Measurements from ENCODE around the gene NLRC3.
"Not testable (repeated sequence)": the region's sequence is repeated elsewhere in the genome, so short reads cannot be mapped to it uniquely, and the experiment has no call there.

The NLRC3 gene

DNA sequence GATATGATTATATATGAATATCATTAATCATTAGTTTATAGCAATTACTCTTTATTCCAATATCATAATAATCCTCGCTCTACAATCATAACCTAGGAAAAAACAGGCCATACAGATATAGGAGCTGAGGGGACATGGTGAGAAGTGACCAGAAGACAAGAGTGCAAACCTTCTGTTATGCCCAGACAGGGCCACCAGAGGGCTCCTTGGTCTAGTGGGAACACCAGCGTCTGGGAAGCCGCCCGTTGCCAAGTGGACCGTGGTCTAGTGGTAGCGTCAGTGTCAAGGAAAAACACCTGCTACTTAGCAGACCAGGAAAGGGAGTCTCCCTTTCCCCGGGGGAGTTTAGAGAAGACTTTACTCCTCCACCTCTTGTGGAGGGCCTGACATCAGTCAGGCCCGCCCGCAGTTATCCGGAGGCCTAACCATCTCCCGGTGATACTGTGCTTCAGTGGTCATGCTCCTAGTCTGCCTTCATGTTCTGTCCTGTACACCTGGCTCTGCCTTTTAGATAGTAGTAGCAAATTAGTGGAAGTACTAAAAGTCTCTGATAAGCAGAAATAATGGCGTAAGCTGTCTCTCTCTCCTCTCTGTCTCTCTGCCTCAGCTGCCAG, 49.9 kb downstream of the NLRC3 start:
- not testable (repeated sequence) for H3K27me3 ChIP-seq (ENCODE audit: insufficient read depth, low read length, poor library complexity); H4K8ac ChIP-seq (ENCODE audit: low read depth, low read length); H3K4ac ChIP-seq (ENCODE audit: low read depth, low read length); H2BK120ac ChIP-seq (ENCODE audit: low read depth, low read length); H3K4me1 ChIP-seq (ENCODE audit: control insufficient read depth, low read depth, low read length); H3K79me2 ChIP-seq (ENCODE audit: control insufficient read depth, insufficient read depth, low read length); H3K56ac ChIP-seq (ENCODE audit: low read length); H2AK5ac ChIP-seq (ENCODE audit: low read length); H3K4me2 ChIP-seq (ENCODE audit: low read length); H4K5ac ChIP-seq (ENCODE audit: low read length); H3K23ac ChIP-seq (ENCODE audit: low read length); H3K18ac ChIP-seq (ENCODE audit: low read length); H3K9ac ChIP-seq (ENCODE audit: low read length); H2BK15ac ChIP-seq (replicated peaks; ENCODE audit: low read depth); H3K79me1 ChIP-seq (ENCODE audit: low read length); H2BK5ac ChIP-seq (ENCODE audit: low read length); H3K36me3 ChIP-seq (ENCODE audit: control insufficient read depth, insufficient read depth, low read length); H3K4me3 ChIP-seq (ENCODE audit: low read length); H3K27ac ChIP-seq (ENCODE audit: low read depth, low read length)
- no CpG with 5 or more reads among the region's 12 CpGs for WGBS (ENCODE audit: extremely low coverage, insufficient coverage, low lambda C conversion rate)
- peak; percentile 62 for DNase-seq

DNA sequence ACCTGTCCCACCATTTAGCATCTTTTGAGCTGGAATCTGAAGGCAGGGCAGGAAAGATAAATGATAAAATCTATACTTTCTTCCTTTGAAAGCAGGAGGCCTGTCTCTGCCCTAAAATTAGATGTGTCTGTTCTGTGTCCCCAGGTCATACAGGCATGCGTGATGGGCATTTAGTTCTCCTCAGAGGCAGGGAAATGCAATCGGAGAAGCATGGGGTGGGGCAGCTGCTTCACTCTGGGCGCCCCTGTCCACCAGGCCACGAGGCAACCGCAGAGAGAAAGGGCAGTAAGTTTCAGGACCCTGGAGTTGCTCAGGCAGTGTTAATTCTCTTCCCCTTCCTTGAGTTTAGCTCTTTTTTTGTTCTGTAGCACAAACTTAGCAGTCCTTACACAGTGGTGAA, 51.3 kb downstream of the NLRC3 start:
- no peak overlapping the region for H2BK5ac ChIP-seq (ENCODE audit: low read length)
- no peaks in the 10 kb centered on the region for H3K79me1 ChIP-seq (ENCODE audit: low read length)
- no peak overlapping the region for H2BK15ac ChIP-seq (replicated peaks; ENCODE audit: low read depth)
- H3K18ac ChIP-seq (ENCODE audit: low read length): no peak overlapping the region
- H4K8ac ChIP-seq (ENCODE audit: low read depth, low read length): no peak overlapping the region
- H3K27ac ChIP-seq (ENCODE audit: low read depth, low read length): no peak overlapping the region
- H2BK120ac ChIP-seq (ENCODE audit: low read depth, low read length): no peak overlapping the region
- H3K4ac ChIP-seq (ENCODE audit: low read depth, low read length): no peak overlapping the region
- H2AK5ac ChIP-seq (ENCODE audit: low read length): no peak overlapping the region
- no peak overlapping the region for H3K56ac ChIP-seq (ENCODE audit: low read length)
- no peaks in the 10 kb centered on the region for H3K27me3 ChIP-seq (ENCODE audit: insufficient read depth, low read length, poor library complexity)
- no CpG with 5 or more reads among the region's 5 CpGs for WGBS (ENCODE audit: extremely low coverage, insufficient coverage, low lambda C conversion rate)
- no peak overlapping the region for H4K5ac ChIP-seq (ENCODE audit: low read length)
- peaks cover 6% of the 10 kb centered on the region for H3K36me3 ChIP-seq (ENCODE audit: control insufficient read depth, insufficient read depth, low read length)
- no peaks in the 10 kb centered on the region for H3K4me1 ChIP-seq (ENCODE audit: control insufficient read depth, low read depth, low read length)
- no peak overlapping the region for H3K4me2 ChIP-seq (ENCODE audit: low read length)
- DNase-seq: no peak
- no peak overlapping the region for H3K4me3 ChIP-seq (ENCODE audit: low read length)
- no peaks in the 10 kb centered on the region for H3K79me2 ChIP-seq (ENCODE audit: control insufficient read depth, insufficient read depth, low read length)
- no peak overlapping the region for H3K9ac ChIP-seq (ENCODE audit: low read length)
- H3K23ac ChIP-seq (ENCODE audit: low read length): no peak overlapping the region

GRCh38 chr16:3523281-3523680, 53.9 kb downstream of the NLRC3 start:
- no peaks in the 10 kb centered on the region for H3K79me1 ChIP-seq (ENCODE audit: low read length)
- H3K9ac ChIP-seq (ENCODE audit: low read length): no peak overlapping the region
- H3K36me3 ChIP-seq (ENCODE audit: control insufficient read depth, insufficient read depth, low read length): peaks cover 2% of the 10 kb centered on the region
- H2AK5ac ChIP-seq (ENCODE audit: low read length): no peak overlapping the region
- no peak overlapping the region for H3K27ac ChIP-seq (ENCODE audit: low read depth, low read length)
- DNase-seq: no peak
- no peak overlapping the region for H4K5ac ChIP-seq (ENCODE audit: low read length)
- no peak overlapping the region for H3K23ac ChIP-seq (ENCODE audit: low read length)
- WGBS (ENCODE audit: extremely low coverage, insufficient coverage, low lambda C conversion rate): no CpG with 5 or more reads among the region's 3 CpGs
- no peak overlapping the region for H3K56ac ChIP-seq (ENCODE audit: low read length)
- no peaks in the 10 kb centered on the region for H3K79me2 ChIP-seq (ENCODE audit: control insufficient read depth, insufficient read depth, low read length)
- H3K27me3 ChIP-seq (ENCODE audit: insufficient read depth, low read length, poor library complexity): no peaks in the 10 kb centered on the region
- H2BK5ac ChIP-seq (ENCODE audit: low read length): no peak overlapping the region
- no peak overlapping the region for H3K4me3 ChIP-seq (ENCODE audit: low read length)
- H2BK120ac ChIP-seq (ENCODE audit: low read depth, low read length): no peak overlapping the region
- H4K8ac ChIP-seq (ENCODE audit: low read depth, low read length): no peak overlapping the region
- no peak overlapping the region for H2BK15ac ChIP-seq (replicated peaks; ENCODE audit: low read depth)
- no peaks in the 10 kb centered on the region for H3K4me1 ChIP-seq (ENCODE audit: control insufficient read depth, low read depth, low read length)
- no peak overlapping the region for H3K4me2 ChIP-seq (ENCODE audit: low read length)
- H3K4ac ChIP-seq (ENCODE audit: low read depth, low read length): no peak overlapping the region
- no peak overlapping the region for H3K18ac ChIP-seq (ENCODE audit: low read length)

DNA sequence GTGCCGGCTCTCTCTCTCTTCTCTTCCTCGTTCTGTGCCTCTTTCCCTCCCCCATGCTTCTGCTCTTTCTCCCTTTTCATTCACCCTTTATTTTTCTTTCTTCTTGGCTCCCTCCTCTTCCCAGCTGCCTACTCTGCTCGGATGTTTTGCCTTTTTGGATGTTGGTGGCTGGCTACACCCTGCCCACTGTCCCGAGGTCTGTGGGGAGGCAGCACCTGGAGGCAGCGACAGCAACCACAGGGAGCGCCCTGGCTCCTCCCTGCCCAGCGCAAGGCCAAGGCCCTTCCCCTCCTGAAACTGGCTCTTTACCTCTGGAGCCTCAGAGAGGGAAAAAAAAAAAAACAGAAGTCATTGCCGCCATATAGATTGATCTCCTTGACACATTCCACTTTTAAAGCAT, 56.4 kb downstream of the NLRC3 start:
- Histone ChIP-seq H2AK5ac (ENCODE audit: low read length) (no peak overlapping the region), H3K79me2 (ENCODE audit: control insufficient read depth, insufficient read depth, low read length) (no peaks in the 10 kb centered on the region), H4K5ac (ENCODE audit: low read length) (no peak overlapping the region), H3K23ac (ENCODE audit: low read length) (no peak overlapping the region), H3K27me3 (ENCODE audit: insufficient read depth, low read length, poor library complexity) (no peaks in the 10 kb centered on the region), H2BK15ac (replicated peaks; ENCODE audit: low read depth) (no peak overlapping the region), H4K8ac (ENCODE audit: low read depth, low read length) (no peak overlapping the region), H3K56ac (ENCODE audit: low read length) (no peak overlapping the region), H3K4me3 (ENCODE audit: low read length) (no peak overlapping the region), H3K4me1 (ENCODE audit: control insufficient read depth, low read depth, low read length) (no peaks in the 10 kb centered on the region), H3K18ac (ENCODE audit: low read length) (no peak overlapping the region), H3K4ac (ENCODE audit: low read depth, low read length) (no peak overlapping the region), H2BK120ac (ENCODE audit: low read depth, low read length) (no peak overlapping the region), H3K9ac (ENCODE audit: low read length) (no peak overlapping the region), H3K27ac (ENCODE audit: low read depth, low read length) (no peak overlapping the region), H2BK5ac (ENCODE audit: low read length) (no peak overlapping the region), H3K4me2 (ENCODE audit: low read length) (no peak overlapping the region), H3K36me3 (ENCODE audit: control insufficient read depth, insufficient read depth, low read length) (peaks cover 2% of the 10 kb centered on the region), H3K79me1 (ENCODE audit: low read length) (no peaks in the 10 kb centered on the region)
- DNase-seq: peak; percentile 53
- no CpG with 5 or more reads among the region's 8 CpGs for WGBS (ENCODE audit: extremely low coverage, insufficient coverage, low lambda C conversion rate)

DNA sequence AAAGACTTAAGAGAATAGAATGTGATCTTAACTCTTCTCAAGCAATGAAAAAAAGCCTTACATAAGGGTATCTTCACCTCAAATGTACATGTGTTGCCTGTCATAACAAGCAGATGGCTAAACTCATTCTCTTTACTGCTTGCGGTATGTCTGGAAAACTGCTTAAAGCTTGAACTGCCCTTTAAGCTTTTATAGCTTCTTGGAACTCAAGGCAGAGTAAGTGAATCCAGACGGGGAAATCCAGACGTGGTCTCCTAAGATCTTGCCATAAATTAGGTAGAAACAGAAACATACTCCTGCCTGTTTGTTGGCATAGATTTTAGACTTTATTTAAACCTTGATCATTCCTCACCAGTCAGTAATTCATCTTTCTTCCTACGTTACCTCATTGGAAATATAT, 56.8 kb downstream of the NLRC3 start:
- Histone ChIP-seq H3K4me1 (ENCODE audit: control insufficient read depth, low read depth, low read length) (no peaks in the 10 kb centered on the region), H3K27ac (ENCODE audit: low read depth, low read length) (no peak overlapping the region), H2BK15ac (replicated peaks; ENCODE audit: low read depth) (no peak overlapping the region), H3K79me2 (ENCODE audit: control insufficient read depth, insufficient read depth, low read length) (no peaks in the 10 kb centered on the region), H4K8ac (ENCODE audit: low read depth, low read length) (no peak overlapping the region), H3K9ac (ENCODE audit: low read length) (no peak overlapping the region), H4K5ac (ENCODE audit: low read length) (no peak overlapping the region), H2BK5ac (ENCODE audit: low read length) (no peak overlapping the region), H3K18ac (ENCODE audit: low read length) (no peak overlapping the region), H3K4ac (ENCODE audit: low read depth, low read length) (no peak overlapping the region), H3K4me3 (ENCODE audit: low read length) (no peak overlapping the region), H3K23ac (ENCODE audit: low read length) (no peak overlapping the region), H3K56ac (ENCODE audit: low read length) (no peak overlapping the region), H3K4me2 (ENCODE audit: low read length) (no peak overlapping the region), H3K27me3 (ENCODE audit: insufficient read depth, low read length, poor library complexity) (no peaks in the 10 kb centered on the region), H2BK120ac (ENCODE audit: low read depth, low read length) (no peak overlapping the region), H3K79me1 (ENCODE audit: low read length) (no peaks in the 10 kb centered on the region), H2AK5ac (ENCODE audit: low read length) (no peak overlapping the region), H3K36me3 (ENCODE audit: control insufficient read depth, insufficient read depth, low read length) (peaks cover 2% of the 10 kb centered on the region)
- no peak for DNase-seq
- no CpG with 5 or more reads among the region's 4 CpGs for WGBS (ENCODE audit: extremely low coverage, insufficient coverage, low lambda C conversion rate)

DNA sequence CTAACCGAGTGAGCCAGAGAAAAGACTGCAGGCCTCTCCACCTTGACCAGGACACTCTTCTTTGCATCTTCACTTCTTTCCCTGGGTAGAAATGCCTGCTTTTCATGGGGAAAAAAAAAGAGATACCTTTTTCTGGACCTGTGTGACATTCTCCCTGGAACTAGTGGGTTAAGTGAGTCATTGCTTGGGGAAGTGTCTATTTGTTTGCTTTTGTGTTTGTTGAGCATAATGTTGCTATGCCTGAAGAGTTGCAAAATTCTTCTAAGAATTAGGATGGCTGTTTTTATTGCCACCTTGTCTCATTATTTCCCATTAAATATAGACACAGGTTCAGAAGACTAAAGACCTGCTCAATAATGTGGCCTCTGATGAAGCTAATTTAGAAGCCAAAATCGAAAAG, 57.6 kb downstream of the NLRC3 start:
- H2BK5ac ChIP-seq (ENCODE audit: low read length): no peak overlapping the region
- H3K4me3 ChIP-seq (ENCODE audit: low read length): no peak overlapping the region
- no peak overlapping the region for H3K9ac ChIP-seq (ENCODE audit: low read length)
- WGBS (ENCODE audit: extremely low coverage, insufficient coverage, low lambda C conversion rate): no CpG with 5 or more reads among the region's 2 CpGs
- H3K56ac ChIP-seq (ENCODE audit: low read length): no peak overlapping the region
- H3K27me3 ChIP-seq (ENCODE audit: insufficient read depth, low read length, poor library complexity): no peaks in the 10 kb centered on the region
- no peaks in the 10 kb centered on the region for H3K4me1 ChIP-seq (ENCODE audit: control insufficient read depth, low read depth, low read length)
- no peak overlapping the region for H4K8ac ChIP-seq (ENCODE audit: low read depth, low read length)
- no peak for DNase-seq
- H3K4me2 ChIP-seq (ENCODE audit: low read length): no peak overlapping the region
- no peak overlapping the region for H2BK120ac ChIP-seq (ENCODE audit: low read depth, low read length)
- H3K27ac ChIP-seq (ENCODE audit: low read depth, low read length): no peak overlapping the region
- H3K4ac ChIP-seq (ENCODE audit: low read depth, low read length): no peak overlapping the region
- no peak overlapping the region for H3K18ac ChIP-seq (ENCODE audit: low read length)
- H3K23ac ChIP-seq (ENCODE audit: low read length): no peak overlapping the region
- H2AK5ac ChIP-seq (ENCODE audit: low read length): no peak overlapping the region
- H3K79me2 ChIP-seq (ENCODE audit: control insufficient read depth, insufficient read depth, low read length): no peaks in the 10 kb centered on the region
- H4K5ac ChIP-seq (ENCODE audit: low read length): no peak overlapping the region
- peaks cover 2% of the 10 kb centered on the region for H3K36me3 ChIP-seq (ENCODE audit: control insufficient read depth, insufficient read depth, low read length)
- no peaks in the 10 kb centered on the region for H3K79me1 ChIP-seq (ENCODE audit: low read length)
- H2BK15ac ChIP-seq (replicated peaks; ENCODE audit: low read depth): no peak overlapping the region
